Fibroblast of the aortic adventitia (primary cell): Measurements from ENCODE around the gene CDON. TPM values are rescaled to one million over a fixed set of nuclear protein-coding genes. Genes with fewer than 3 reads are reported as not detected.
"Not testable (repeated sequence)": the region's sequence is repeated elsewhere in the genome, so short reads cannot be mapped to it uniquely, and the experiment has no call there.

Experiments
- DNase-seq: peaks from one replicate; pipeline ENCODE4 v3.0.0-alpha.2; 2010; ENCODE audit warnings: low read depth
- H3K4me3 ChIP-seq: 2 replicates; pipeline ENCODE4 v1.5.1; 2011; ENCODE audit warnings: low read depth, mild to moderate bottlenecking, control low read depth, low read length, moderate library complexity
- total RNA-seq: library from RNA; depleted of rRNA; stranded (reverse); fragments of >200 nt; gene quantifications from 2 replicates; pipeline ENCODE4 v1.2.3, GENCODE V29; 2012; ENCODE audit warnings: low replicate concordance
- TF ChIP-seq, protein P1 (sequence below): IDR thresholded peaks from 2 replicates; pipeline ENCODE4 v1.5.1; 2011; ENCODE audit warnings: mild to moderate bottlenecking, low read length, control low read depth, inconsistent platforms; ENCODE audit not compliant: insufficient read depth

Gene CDON
- total RNA-seq, 1 donor = 54.4 TPM

DNA sequence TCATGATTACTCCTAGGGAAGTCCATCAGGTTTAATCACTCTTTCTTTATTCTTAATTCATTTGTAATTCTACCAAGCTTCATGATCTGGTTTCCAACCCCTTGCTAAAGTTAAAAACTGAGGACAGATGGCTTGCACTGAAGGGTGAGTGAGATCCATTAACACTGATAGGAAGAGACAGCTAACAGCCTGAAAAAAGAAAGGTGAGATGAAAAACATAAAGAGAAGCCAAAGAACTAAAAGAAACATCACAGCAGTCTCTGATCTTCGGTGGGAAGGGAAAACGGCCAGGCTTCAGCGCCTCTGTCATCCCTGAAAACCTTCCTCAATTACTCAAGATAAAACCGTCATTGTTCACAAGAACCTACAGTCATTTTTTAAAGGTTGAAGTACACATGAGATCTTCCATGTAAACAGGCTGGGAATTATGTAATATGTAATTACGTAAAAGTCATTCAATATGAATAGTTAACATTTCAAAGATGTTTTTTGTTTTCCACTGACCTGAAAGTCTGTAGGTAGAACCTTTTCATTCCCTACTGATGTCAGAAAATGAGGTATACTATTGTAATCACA is 75.5 kb downstream of the CDON start:
- TF ChIP-seq, protein P1, sequence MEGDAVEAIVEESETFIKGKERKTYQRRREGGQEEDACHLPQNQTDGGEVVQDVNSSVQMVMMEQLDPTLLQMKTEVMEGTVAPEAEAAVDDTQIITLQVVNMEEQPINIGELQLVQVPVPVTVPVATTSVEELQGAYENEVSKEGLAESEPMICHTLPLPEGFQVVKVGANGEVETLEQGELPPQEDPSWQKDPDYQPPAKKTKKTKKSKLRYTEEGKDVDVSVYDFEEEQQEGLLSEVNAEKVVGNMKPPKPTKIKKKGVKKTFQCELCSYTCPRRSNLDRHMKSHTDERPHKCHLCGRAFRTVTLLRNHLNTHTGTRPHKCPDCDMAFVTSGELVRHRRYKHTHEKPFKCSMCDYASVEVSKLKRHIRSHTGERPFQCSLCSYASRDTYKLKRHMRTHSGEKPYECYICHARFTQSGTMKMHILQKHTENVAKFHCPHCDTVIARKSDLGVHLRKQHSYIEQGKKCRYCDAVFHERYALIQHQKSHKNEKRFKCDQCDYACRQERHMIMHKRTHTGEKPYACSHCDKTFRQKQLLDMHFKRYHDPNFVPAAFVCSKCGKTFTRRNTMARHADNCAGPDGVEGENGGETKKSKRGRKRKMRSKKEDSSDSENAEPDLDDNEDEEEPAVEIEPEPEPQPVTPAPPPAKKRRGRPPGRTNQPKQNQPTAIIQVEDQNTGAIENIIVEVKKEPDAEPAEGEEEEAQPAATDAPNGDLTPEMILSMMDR = no peak
- H3K4me3 ChIP-seq = no peak overlapping the region
- no peak for DNase-seq

DNA sequence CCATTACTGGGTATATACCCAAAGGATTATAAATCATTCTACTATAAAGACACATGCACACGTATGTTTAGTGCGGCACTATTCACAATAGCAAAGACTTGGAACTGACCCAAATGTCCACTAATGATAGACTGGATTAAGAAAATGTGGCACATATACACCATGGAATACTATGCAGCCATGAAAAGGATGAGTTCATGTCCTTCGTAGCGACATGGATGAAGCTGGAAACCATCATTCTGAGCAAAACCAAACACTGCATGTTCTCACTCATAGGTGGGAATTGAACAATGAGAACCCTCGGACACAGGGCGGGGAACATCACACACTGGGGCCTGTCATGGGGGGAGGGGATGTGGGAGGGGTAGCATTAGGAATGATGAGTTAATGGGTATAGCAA is 76.7 kb downstream of the CDON start:
- DNase-seq = not testable (repeated sequence)

DNA sequence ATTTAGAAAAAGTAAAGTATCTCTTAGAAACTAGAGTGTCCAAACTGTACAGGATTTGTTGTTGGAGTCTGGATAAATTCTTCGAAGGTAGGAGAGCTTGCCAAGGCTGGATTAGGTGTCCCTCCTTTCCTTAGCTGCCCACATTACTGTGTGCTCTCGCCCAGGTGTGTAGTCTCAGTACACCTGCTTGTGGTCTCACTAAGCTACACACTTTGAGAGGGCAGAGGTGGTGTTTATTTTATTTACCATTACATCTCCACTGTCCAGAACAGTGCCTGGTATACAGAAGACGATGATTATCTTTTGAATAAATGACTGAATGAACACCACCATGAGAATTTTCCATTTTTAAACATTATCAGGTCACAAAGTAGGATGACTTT is 80.3 kb downstream of the CDON start:
- TF ChIP-seq, protein P1 = no peak
- DNase-seq = no peak
- H3K4me3 ChIP-seq = no peak overlapping the region

More for the DNA sequence above, 76.7 kb downstream of the CDON start:
- not testable (repeated sequence) for H3K4me3 ChIP-seq

DNA sequence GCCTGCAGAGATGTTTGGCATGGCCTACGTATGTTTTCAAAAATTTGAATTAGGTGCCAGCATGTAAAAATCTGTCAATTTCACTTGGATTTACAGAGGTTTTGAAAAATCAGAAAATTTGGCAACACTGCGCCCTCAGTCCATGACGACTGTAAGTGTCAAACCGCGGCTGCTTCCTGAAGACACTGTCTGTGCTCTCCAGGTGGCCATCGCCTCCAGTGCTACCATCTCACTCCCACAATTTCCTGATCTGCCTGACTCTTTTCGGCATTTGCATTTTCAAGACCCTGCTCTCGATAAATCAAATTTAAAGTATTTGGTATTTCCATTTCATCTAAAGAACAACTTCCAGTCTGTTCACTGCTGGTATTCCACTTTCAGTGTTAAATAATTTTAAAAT is 82.2 kb downstream of the CDON start:
- TF ChIP-seq, protein P1 = no peak

DNA sequence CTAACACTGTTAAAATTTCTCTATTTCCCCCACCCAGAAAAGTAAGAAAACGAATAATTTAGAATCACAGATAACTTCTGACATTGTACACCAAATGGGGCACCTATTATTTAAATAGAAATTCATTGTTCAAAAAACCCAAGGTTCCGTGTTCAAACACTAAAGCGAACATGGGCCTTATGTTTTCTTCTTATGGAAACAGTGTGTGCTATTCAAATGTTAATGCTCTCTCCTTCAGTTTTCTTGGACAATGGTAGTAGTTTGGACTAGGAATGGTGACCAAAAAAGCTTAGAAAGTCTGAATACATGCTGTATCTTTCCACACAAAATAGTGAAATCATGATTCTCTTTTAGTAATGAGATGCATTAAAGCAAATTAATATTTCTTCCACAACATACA is 83.2 kb downstream of the CDON start:
- H3K4me3 ChIP-seq = no peak overlapping the region
- TF ChIP-seq, protein P1 = no peak
- no peak for DNase-seq

More for the DNA sequence above, 82.2 kb downstream of the CDON start:
- H3K4me3 ChIP-seq = no peak overlapping the region
- DNase-seq = no peak

DNA sequence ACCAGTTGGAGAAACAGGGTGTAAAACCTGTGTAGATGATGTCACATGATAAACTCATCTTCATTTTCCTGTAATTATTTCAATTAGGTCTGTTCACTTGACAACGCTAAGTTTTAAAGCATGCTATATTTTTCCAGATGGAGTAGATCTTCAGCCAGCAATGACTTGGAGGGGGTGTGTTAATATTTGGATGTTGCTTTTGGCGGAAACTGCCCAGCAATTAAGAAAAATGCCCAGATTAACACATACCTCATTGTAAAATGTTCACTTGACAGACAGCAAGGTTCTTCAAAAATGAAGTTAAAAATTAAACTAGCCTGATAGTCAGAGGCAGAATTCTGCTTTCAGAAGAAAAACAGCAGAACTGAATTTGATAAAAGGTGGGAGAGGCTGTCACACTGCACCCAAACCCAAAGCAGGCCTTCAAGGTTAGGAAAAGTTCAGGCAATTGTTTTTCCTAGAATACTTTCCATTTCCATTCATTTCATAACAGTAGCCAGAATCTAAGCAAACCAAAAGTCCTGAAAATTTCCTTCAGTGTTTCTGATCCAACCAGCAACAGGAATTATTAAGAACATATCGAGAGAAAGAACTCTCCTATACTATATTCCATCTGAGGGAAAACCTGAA is 83.8 kb downstream of the CDON start:
- DNase-seq = no peak
- H3K4me3 ChIP-seq = no peak overlapping the region
- TF ChIP-seq, protein P1 = no peak

DNA sequence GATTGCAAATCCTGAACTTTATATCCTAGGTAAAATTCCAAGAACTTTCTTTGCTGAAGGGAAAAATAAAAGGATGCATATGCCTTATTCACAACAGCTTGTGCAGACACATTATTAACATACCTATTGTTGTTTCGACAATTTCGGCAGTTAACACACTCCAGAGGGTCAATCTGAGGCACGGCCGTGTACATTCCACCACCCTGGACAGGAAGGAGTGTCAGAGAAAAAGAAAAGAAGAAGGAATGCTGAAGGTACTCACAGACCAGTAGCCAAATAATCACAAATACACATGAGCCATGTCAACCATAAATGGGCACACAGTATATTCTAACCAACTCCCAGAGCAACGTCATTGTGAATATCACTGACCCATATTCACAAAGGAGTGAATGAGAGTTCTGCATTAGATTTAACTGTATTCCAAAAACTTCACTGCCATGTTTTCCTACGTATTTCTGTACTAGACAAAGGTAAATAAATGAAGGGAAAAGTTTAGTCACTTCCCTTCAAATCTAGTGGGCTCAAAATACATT is 84.4 kb downstream of the CDON start:
- TF ChIP-seq, protein P1 = no peak
- H3K4me3 ChIP-seq = no peak overlapping the region
- DNase-seq = no peak
